A549 treated with Hydrocortisone at 1 μM for 4 hours (cell line): ENCODE data around the gene LEMD3. TPM values are rescaled to one million over a fixed set of nuclear protein-coding genes. Genes with fewer than 3 reads are reported as not detected.

Experiments used
- total RNA-seq: library from RNA; stranded (reverse); fragments of 200-300 nt; extraction: Qiagen RNA extraction; gene quantifications from 5 replicates; pipeline ENCODE4 v1.2.3, GENCODE V29; 2022

LEMD3 gene
- total RNA-seq: 7.7 to 12.9 TPM (median 10.7 TPM) in 5 replicates

DNA sequence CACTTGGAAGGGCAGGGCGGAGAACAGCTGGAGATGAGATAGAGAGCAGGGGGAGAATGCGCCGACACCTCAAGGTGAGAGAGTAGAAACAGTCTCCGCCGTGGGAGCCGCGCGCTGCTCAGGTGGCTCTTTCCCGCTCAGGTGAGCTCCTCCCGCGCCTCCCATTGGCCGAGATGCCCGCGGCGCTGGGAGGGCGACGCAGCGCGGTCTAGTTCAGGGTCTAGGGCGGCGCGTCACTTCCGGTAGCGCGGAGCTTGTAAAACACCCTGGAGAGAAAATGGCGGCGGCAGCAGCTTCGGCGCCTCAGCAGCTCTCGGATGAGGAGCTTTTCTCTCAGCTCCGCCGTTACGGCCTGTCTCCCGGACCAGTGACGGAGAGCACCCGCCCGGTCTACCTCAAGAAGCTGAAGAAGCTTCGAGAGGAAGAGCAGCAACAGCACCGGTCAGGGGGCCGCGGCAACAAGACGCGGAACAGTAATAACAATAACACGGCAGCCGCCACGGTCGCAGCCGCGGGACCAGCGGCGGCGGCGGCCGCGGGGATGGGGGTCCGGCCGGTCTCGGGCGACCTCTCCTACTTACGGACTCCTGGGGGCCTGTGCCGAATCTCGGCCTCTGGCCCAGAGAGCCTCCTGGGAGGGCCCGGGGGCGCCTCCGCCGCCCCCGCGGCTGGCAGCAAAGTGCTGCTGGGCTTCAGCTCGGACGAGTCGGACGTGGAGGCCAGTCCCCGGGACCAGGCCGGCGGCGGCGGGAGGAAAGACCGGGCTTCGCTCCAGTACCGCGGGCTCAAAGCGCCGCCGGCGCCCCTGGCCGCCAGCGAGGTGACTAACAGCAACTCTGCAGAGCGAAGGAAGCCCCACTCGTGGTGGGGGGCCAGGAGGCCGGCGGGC lies at the start of gene LEMD3:
LEMD3 (plus strand) TSS at position 264 of the 889 bp plus-strand sequence; CDS start at position 278, 14 bp downstream.

DNA sequence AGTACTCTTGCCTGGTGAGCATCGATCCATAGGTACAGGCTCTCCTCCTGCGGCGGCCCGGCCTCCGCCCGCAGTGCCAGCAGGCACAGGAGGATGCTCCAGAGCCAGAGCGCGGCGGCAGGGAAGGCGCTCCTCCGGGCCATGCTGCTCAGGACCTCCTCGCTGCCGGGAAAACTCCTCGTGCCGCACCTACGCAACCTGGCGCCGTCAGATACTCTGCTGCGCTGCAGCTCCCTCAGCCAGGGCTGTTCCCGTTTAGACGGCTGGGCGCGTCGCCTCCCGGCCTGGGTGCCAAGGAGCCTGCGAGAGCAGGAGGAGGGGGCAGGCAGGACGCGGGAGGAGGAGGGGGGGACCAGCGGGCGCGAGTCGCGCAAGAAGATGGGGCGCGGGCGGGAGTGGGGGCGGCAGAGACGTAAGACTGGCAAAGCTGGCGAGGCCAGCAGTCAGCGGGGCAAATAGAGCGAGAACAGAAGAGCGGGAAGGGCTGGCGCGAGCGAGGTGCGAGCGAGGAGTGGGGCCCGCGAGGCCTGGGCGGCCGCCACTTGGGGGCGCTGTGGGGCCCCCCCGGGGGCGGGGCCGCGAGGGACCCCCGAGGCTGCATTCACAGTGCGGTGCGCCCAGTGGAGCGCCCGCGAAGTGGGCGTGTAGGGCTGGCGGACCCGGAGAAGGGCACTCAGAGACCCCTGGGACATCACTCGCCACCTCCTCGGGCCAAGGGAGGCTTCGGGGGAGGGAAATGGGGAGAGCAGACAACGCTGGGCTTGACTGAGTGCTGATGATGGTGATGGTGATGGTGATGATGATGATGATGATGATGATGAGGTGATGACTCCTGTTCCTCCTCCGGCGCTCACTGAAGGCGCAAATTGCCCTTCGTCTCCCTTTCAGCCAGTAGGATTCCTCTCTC lies 48.1 kb upstream of the LEMD3 start, which contains the start of gene WIF1:
WIF1 (minus strand) TSS at position 257 of the 907 bp plus-strand sequence; CDS start at position 143, 114 bp downstream.

DNA sequence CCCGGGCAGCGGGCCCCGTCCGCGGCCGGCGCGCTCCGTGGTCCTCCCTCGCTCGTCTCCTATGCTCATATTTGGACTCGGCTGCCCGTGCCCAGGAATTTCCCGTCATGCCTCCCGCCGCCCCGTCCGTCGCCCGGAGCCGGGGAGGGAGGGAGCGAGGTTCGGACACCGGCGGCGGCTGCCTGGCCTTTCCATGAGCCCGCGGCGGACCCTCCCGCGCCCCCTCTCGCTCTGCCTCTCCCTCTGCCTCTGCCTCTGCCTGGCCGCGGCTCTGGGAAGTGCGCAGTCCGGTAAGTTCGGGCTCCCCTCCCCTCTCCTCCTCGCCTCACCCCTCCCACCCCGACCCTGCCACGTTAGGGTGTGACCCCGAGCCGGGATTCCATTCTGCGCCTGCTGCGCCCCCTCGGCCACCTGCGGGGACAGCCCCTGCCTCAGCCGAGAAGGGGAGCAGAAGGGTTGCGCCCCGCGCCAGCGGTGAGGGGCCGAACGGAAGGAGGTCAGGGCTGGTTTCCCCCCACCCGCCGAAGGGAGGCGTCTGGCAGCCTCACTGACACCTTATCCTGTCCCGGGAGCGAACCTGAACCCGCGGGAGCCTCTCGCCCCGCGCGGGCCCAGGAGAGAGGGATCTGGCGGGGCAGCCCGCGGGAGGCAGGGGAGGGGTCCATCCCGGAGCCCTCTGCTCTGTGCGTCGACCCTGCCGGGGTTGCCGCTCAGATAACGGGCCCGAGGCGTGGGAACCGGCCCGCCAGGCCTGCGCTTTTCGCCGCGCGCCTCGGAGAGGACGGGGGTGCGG lies 109.4 kb downstream of the LEMD3 start, which contains the start of gene MSRB3:
MSRB3 (plus strand) TSS at position 108 of the 793 bp plus-strand sequence. CDS start 29,897 bp downstream, outside the sequence.

Other genes starting within 250 kb of the LEMD3 start
- gene WIF1, start 48.3 kb upstream of the LEMD3 start, total RNA-seq: not detected in 5 replicates
- gene MSRB3, start 109.1 kb downstream of the LEMD3 start, total RNA-seq: 21.6 to 25.3 TPM (median 22.1 TPM) in 5 replicates